Chondrocyte (in vitro differentiated cells): Measurements from ENCODE around the gene PCGF1. TPM values are rescaled to one million over a fixed set of nuclear protein-coding genes. Genes with fewer than 3 reads are reported as not detected.

Source experiments
- DNase-seq: peaks from one replicate; pipeline ENCODE4 v3.0.0; 2021; ENCODE audit warnings: mixed read lengths, low spot score
- H3K27ac Mint-ChIP-seq: one replicate; pipeline ENCODE4 v1.8.0; 2021; ENCODE audit warnings: mild to moderate bottlenecking, moderate library complexity, mixed read lengths; ENCODE audit not compliant: unreplicated experiment
- H3K27me3 Mint-ChIP-seq: 2 replicates; pipeline ENCODE4 v1.8.0; 2021; ENCODE audit warnings: low read depth, mixed read lengths
- H3K36me3 Mint-ChIP-seq: 2 replicates; pipeline ENCODE4 v1.8.0; 2021; ENCODE audit warnings: low read depth, mixed read lengths
- H3K4me1 Mint-ChIP-seq: 2 replicates; pipeline ENCODE4 v1.8.0; 2021; ENCODE audit warnings: low read depth, mild to moderate bottlenecking, mixed read lengths
- H3K4me3 Mint-ChIP-seq: one replicate; pipeline ENCODE4 v1.8.0; 2021; ENCODE audit warnings: mild to moderate bottlenecking, moderate library complexity, mixed read lengths; ENCODE audit not compliant: unreplicated experiment
- H3K9me3 Mint-ChIP-seq: 2 replicates; pipeline ENCODE4 v1.8.0; 2021; ENCODE audit warnings: low read depth, mixed read lengths
- CTCF ChIP-seq: fragments of 200-600 bp; sonication (generic); IDR thresholded peaks from 2 replicates; pipeline ENCODE4 v1.5.0; 2021; ENCODE audit warnings: antibody characterized with exemption, mild to moderate bottlenecking, moderate library complexity
- total RNA-seq: library from RNA; stranded (reverse); gene quantifications from 3 replicates; pipeline ENCODE4 v1.2.1, GENCODE V29; 2021

The PCGF1 gene
- total RNA-seq, 1 donor from 2014 or later, result 30.7 TPM

DNA sequence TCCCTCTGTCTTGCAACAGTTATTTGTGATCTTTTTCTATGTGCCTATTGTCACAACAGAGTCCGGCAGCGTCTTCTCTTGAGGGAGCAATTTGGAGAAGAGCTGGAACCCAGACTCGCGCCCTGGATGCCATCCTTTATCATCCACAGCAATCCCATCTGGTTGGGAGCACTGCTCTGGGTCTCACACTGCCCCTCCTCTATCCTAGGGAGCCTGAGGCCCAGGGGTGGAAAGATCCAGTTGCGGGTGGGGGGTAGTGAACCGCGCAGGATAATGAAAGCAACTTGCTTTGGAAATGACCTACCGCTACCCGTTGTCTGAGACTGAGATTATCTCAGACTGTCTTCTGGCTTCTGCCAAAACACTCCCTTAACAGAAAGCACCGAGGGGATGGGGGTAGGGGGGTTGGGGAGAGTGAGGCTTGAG is 48.5 kb downstream of the PCGF1 start:
- Mint-ChIP-seq H3K27me3 (no peaks in the 10 kb centered on the region), H3K27ac (peak overlapping the region; percentile 97), H3K36me3 (peaks cover 2% of the 10 kb centered on the region), H3K9me3 (no peaks in the 10 kb centered on the region), H3K4me1 (peaks cover 62% of the 10 kb centered on the region), H3K4me3 (peak overlapping the region; percentile 89)
- DNase-seq, result no peak
- no peak for TF ChIP-seq CTCF

DNA sequence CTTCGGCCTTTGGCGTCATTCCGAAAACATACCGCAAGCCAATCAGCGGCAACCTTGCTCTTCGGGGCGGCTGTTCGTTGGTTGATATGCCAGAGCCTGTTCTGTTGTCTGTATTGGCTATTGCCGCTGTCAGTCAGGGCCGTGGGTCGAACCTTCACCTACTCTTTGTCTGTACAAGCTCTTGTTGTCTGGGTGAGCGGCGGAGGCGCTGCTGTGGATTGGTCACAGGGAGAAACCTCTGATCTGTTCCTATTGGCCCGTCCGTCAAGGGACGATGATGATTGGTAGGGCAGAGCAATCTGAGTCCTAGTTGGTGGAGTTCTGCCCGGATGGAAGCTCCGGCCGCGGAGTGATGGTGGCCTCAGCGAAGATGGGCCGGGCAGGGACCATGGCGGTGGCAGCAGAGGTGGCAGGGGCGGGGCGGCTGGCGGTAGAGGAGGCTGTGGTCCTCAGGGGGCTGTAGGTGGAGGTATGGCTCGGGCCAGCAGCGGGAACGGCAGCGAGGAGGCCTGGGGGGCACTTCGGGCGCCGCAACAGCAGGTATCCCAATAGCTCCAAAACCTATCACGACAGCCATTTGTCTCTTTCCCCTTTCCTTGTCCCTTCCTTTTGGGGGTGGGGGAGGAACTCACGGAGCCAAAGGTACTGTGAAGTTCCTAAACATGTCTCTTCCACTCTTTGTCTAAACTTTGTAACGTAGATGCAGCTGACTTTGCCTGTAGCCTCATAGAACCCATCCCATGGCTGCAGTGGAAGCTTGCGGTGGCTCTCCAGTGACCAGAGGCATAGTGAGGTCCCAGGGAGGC is 49.2 kb downstream of the PCGF1 start, which contains the start of gene WBP1:
TSS of gene WBP1 (plus strand) at position 307 of the 806 bp plus-strand sequence. CDS start at position 472, 165 bp downstream.
- peaks cover 57% of the 10 kb centered on the region for H3K4me1 Mint-ChIP-seq
- DNase-seq, result peak; percentile 99
- no peaks in the 10 kb centered on the region for H3K9me3 Mint-ChIP-seq
- H3K27ac Mint-ChIP-seq, result peak within 1 kb of the TSS; percentile 98
- no peaks in the 10 kb centered on the region for H3K27me3 Mint-ChIP-seq
- peaks cover 2% of the 10 kb centered on the region for H3K36me3 Mint-ChIP-seq
- H3K4me3 Mint-ChIP-seq, result peak within 1 kb of the TSS; percentile 89
- no peak for TF ChIP-seq CTCF

GRCh38 chr2:74457549-74458131 is 49.9 kb downstream of the PCGF1 start:
- no peaks in the 10 kb centered on the region for H3K9me3 Mint-ChIP-seq
- H3K27me3 Mint-ChIP-seq, result no peaks in the 10 kb centered on the region
- peaks cover 2% of the 10 kb centered on the region for H3K36me3 Mint-ChIP-seq
- H3K4me3 Mint-ChIP-seq, result peak overlapping the region; percentile 89
- DNase-seq, result no peak
- no peak for TF ChIP-seq CTCF
- H3K27ac Mint-ChIP-seq, result peak overlapping the region; percentile 97
- H3K4me1 Mint-ChIP-seq, result peaks cover 50% of the 10 kb centered on the region

DNA sequence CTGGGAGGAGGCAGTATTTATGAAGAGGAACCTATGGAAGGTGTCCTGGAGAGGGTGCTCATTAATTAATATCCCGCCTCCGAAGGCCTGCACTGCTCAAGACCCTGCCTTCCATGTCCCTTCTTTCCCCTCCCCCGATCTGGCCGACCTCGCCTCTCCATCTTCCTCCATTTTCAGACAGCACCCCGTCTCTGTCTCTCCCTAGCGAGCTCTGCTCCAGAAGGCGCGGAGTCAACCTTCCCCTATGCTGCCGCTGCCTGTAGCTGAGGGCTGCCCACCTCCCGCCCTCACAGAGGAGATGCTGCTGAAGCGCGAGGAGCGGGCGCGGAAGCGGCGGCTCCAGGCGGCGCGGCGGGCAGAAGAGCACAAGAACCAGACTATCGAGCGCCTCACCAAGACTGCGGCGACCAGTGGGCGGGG is 50.4 kb downstream of the PCGF1 start:
- H3K4me3 Mint-ChIP-seq, result peak overlapping the region; percentile 89
- no peak for TF ChIP-seq CTCF
- H3K9me3 Mint-ChIP-seq, result no peaks in the 10 kb centered on the region
- H3K27me3 Mint-ChIP-seq, result no peaks in the 10 kb centered on the region
- peak overlapping the region; percentile 98 for H3K27ac Mint-ChIP-seq
- peaks cover 2% of the 10 kb centered on the region for H3K36me3 Mint-ChIP-seq
- DNase-seq, result no peak
- peaks cover 49% of the 10 kb centered on the region for H3K4me1 Mint-ChIP-seq

Other genes starting within 250 kb of the PCGF1 start
- gene SLC4A5, start 164.3 kb downstream of the PCGF1 start, total RNA-seq, result 0.65 to 2.2 TPM (median 1.2 TPM) in 3 replicates
- gene DCTN1, start 127.4 kb downstream of the PCGF1 start, total RNA-seq, result 157 to 167 TPM (median 161 TPM) in 3 replicates
- gene C2orf81, start 86.1 kb downstream of the PCGF1 start, total RNA-seq, result 1.3 to 3.4 TPM (median 1.5 TPM) in 3 replicates
- gene WDR54, start 86.0 kb downstream of the PCGF1 start, total RNA-seq, result 10.4 to 11.2 TPM (median 11.0 TPM) in 3 replicates
- gene RTKN, start 65.8 kb downstream of the PCGF1 start, total RNA-seq, result 18.3 to 32.4 TPM (median 20.4 TPM) in 3 replicates
- gene INO80B, start 52.6 kb downstream of the PCGF1 start, total RNA-seq, result 23.2 to 35.0 TPM (median 24.3 TPM) in 3 replicates
- gene WBP1, start 49.3 kb downstream of the PCGF1 start, total RNA-seq, result 56.1 to 93.0 TPM (median 62.4 TPM) in 3 replicates
- gene MOGS, start 42.3 kb downstream of the PCGF1 start, total RNA-seq, result 62.6 to 79.0 TPM (median 67.1 TPM) in 3 replicates
- gene MRPL53, start 35.0 kb downstream of the PCGF1 start, total RNA-seq, result 39.9 to 59.8 TPM (median 49.5 TPM) in 3 replicates
- gene CCDC142, start 24.7 kb downstream of the PCGF1 start, total RNA-seq, result 12.7 to 21.9 TPM (median 13.3 TPM) in 3 replicates
- 17.4 to 25.4 TPM (median 18.1 TPM) in 3 replicates for gene TTC31, start 24.6 kb downstream of the PCGF1 start, total RNA-seq
- gene LBX2, start 8.1 kb downstream of the PCGF1 start, total RNA-seq, result 0.90 to 2.3 TPM (median 1.3 TPM) in 3 replicates
- 0.10 TPM in 1 of 3 replicates, not detected in the others for gene TLX2, start 6.8 kb upstream of the PCGF1 start, total RNA-seq
- gene DQX1, start 18.5 kb upstream of the PCGF1 start, total RNA-seq, result 0.34 TPM in 1 of 3 replicates, not detected in the others
- 76.8 to 94.3 TPM (median 79.8 TPM) in 3 replicates for gene AUP1, start 22.0 kb upstream of the PCGF1 start, total RNA-seq
- 23.8 to 31.2 TPM (median 24.2 TPM) in 3 replicates for gene HTRA2, start 22.2 kb upstream of the PCGF1 start, total RNA-seq
- 107 to 112 TPM (median 109 TPM) in 3 replicates for gene LOXL3, start 46.2 kb upstream of the PCGF1 start, total RNA-seq
- 33.6 to 46.0 TPM (median 44.4 TPM) in 3 replicates for gene DOK1, start 47.0 kb upstream of the PCGF1 start, total RNA-seq
- 0.35 TPM in 1 of 3 replicates, not detected in the others for gene M1AP, start 140.6 kb upstream of the PCGF1 start, total RNA-seq
- gene SEMA4F, start 146.6 kb upstream of the PCGF1 start, total RNA-seq, result 14.7 to 17.4 TPM (median 16.7 TPM) in 3 replicates